Body of pancreas (tissue), 4 donors: ENCODE results near the gene CT47B1.
"Not testable (repeated sequence)": the region's sequence is repeated elsewhere in the genome, so short reads cannot be mapped to it uniquely, and the experiment has no call there.

Source experiments
- POLR2A ChIP-seq, 3 donors: fragments of 450-650 bp; IDR thresholded peaks; one replicate each; pipeline ENCODE4 v1.6.1; 2016; ENCODE audit warnings: antibody characterized with exemption in 3 of 3, mild to moderate bottlenecking in 2 of 3
- TF ChIP-seq, protein P1 (sequence below), 7 experiments: fragments of 450-650 bp in 4 of 7; fragments of 200-600 bp in 3 of 7; sonication (generic) in 3 of 7; IDR thresholded peaks; one replicate each; pipeline ENCODE4 v1.5.1; 2016 to 2019; ENCODE audit warnings: antibody characterized with exemption in 7 of 7

DNA sequence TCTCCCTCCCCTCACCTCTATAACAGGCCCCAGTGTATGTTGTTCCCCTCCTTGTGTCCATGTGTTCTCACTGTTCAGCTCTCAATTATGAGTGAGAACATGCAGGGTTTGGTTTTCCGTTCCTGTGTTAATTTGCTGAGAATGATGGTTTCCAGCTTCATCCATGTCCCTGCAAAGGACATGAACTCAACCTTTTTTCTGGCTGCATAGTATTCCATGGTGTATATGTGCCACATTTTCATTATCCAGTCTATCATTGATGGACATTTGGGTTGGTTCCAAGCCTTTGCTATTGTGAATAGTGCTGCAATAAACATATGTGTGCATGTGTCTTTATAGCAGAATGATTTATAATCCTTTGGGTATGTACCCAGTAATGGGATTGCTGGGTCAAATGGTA lies 48.5 kb downstream of the CT47B1 start:
- TF ChIP-seq, protein P1, sequence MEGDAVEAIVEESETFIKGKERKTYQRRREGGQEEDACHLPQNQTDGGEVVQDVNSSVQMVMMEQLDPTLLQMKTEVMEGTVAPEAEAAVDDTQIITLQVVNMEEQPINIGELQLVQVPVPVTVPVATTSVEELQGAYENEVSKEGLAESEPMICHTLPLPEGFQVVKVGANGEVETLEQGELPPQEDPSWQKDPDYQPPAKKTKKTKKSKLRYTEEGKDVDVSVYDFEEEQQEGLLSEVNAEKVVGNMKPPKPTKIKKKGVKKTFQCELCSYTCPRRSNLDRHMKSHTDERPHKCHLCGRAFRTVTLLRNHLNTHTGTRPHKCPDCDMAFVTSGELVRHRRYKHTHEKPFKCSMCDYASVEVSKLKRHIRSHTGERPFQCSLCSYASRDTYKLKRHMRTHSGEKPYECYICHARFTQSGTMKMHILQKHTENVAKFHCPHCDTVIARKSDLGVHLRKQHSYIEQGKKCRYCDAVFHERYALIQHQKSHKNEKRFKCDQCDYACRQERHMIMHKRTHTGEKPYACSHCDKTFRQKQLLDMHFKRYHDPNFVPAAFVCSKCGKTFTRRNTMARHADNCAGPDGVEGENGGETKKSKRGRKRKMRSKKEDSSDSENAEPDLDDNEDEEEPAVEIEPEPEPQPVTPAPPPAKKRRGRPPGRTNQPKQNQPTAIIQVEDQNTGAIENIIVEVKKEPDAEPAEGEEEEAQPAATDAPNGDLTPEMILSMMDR (IDR thresholded peaks at IDR 0.05), result not testable (repeated sequence)
- TF ChIP-seq POLR2A (IDR thresholded peaks at IDR 0.05), result not testable (repeated sequence)
